Transverse colon (tissue), 4 donors: ENCODE measurements around the gene ANKRD2. TPM values are rescaled to one million over a fixed set of nuclear protein-coding genes. Genes with fewer than 3 reads are reported as not detected.

Experiments used
- DNase-seq: peaks from one replicate; pipeline ENCODE4 v3.0.0-alpha.2; 2019
- H3K27ac ChIP-seq, 4 donors: fragments of 200-600 bp; sonication (generic); 2 replicates each; pipeline ENCODE4 v1.5.1; 2016 to 2018; ENCODE audit warnings: inconsistent platforms in 4 of 4
- H3K27me3 ChIP-seq: fragments of 200-600 bp; sonication (generic); 2 replicates; pipeline ENCODE4 v1.5.1; 2017; ENCODE audit warnings: inconsistent platforms
- H3K36me3 ChIP-seq, 4 donors: fragments of 200-600 bp; sonication (generic); 2 replicates each; pipeline ENCODE4 v1.5.1; 2017 to 2019; ENCODE audit warnings: inconsistent platforms in 4 of 4
- H3K4me1 ChIP-seq, 4 donors: fragments of 200-600 bp; sonication (generic); 2 replicates each; pipeline ENCODE4 v1.5.1; 2017 to 2020; ENCODE audit warnings: inconsistent platforms in 4 of 4
- H3K4me3 ChIP-seq, 4 donors: fragments of 200-600 bp; sonication (generic); 1 replicate in 1 of 4; 2 replicates in 3 of 4; pipeline versions ENCODE4 v1.5.1 to v1.6.1; 2017 to 2019; ENCODE audit warnings: inconsistent platforms in 4 of 4
- H3K9me3 ChIP-seq, 2 donors: fragments of 200-600 bp; sonication (generic); 2 replicates each; pipeline ENCODE4 v1.5.1; 2017 to 2019; ENCODE audit warnings: inconsistent platforms in 2 of 2
- EP300 ChIP-seq: sonication (generic); formaldehyde crosslinking; IDR thresholded peaks from one replicate; pipeline ENCODE4 v1.6.1; 2017; ENCODE audit warnings: antibody characterized with exemption, low read depth
- POLR2A ChIP-seq: fragments of 450-650 bp; IDR thresholded peaks from one replicate; pipeline ENCODE4 v1.6.1; 2016; ENCODE audit warnings: antibody characterized with exemption, mild to moderate bottlenecking, moderate library complexity
- POLR2AphosphoS5 ChIP-seq, 3 donors: sonication (generic); formaldehyde crosslinking; IDR thresholded peaks; one replicate each; pipeline ENCODE4 v1.6.1; 2016; ENCODE audit warnings: antibody characterized with exemption in 3 of 3
- WGBS, 2 donors: methylation state at CpG; one replicate each; pipeline ENCODE4 v1.1.5; 2018; ENCODE audit warnings: low coverage in 1 of 2; 5-methylcytosine and 5-hydroxymethylcytosine counted together
- in situ Hi-C, 4 donors: fragments of 200-750 bp; cut with MboI; loops; one replicate each; pipeline versions ENCODE4 v1.15.0 to v1.15.1; 2017; ENCODE audit warnings: low sequenced_read_pairs in 3 of 4, low pct_ligation_motif_present in 1 of 4, low pct_unique_long_range_greater_than_20kb in 1 of 4
- intact Hi-C: fragments of 100-400 bp; cut with DNase I; formaldehyde crosslinking; loops from one replicate; pipeline ENCODE4 v1.15.1; 2023; ENCODE audit warnings: low total_unique reads
- total RNA-seq, 4 donors: library from RNA; depleted of rRNA; stranded (reverse); fragments of >200 nt; gene quantifications; one replicate each; pipeline ENCODE4 v1.1.0, GENCODE V29; 2016
- TF ChIP-seq, protein P1 (sequence below), 5 experiments: fragments of 200-600 bp in 3 of 5; fragments of 450-650 bp in 2 of 5; sonication (generic) in 3 of 5; IDR thresholded peaks; 1 replicate in 2 of 5; 2 replicates in 3 of 5; pipeline ENCODE4 v1.5.1; 2016 to 2017; ENCODE audit warnings: antibody characterized with exemption in 5 of 5, inconsistent platforms in 3 of 5, mild to moderate bottlenecking in 2 of 5, moderate library complexity in 1 of 5

The ANKRD2 gene
- total RNA-seq, 4 donors from 2014 or later, result not detected

DNA sequence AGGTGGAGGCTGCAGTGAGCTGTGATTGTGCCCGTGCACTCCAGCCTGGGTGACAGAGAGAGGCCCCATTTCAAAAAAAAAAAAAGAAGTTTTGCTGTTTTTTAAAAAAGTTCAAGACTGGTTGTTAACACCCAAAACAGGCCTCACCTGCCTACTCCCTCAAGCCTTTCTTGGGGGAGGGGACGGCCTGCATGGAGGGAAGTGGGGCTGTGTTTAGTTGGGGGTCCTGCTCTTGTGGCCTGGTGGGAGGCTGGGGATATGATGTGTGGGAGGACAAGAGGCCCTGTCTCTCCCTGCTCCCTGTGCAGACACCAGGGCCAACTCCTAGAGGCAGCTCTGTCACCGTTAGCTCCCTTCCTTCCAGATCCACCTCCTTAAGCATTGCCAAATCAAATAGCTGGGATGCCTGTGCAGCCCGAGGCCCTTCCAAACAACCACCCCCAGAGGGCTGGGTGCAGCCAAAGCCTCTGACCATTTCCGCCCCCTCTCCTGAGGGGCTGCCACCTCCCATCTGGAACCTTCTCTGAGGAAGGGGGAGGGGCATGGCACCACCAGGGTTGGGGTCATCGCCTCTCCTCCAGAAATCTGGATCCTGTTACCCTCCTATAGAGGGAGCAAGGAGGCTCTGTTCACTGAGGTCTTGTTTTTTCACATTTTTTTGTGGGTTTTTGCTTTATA, 32.9 kb upstream of the ANKRD2 start:
- in situ Hi-C loops (no loop called here), intact Hi-C loops (no loop called here)
- Histone ChIP-seq H3K36me3 (no peaks in the 10 kb centered on the region), H3K27ac (peak overlapping the region in 1 of 4 donors; percentile 14), H3K4me1 (peaks cover 6 to 22% (median 14%) of the 10 kb centered on the region in 4 donors), H3K4me3 (no peak overlapping the region), H3K9me3 (no peaks in the 10 kb centered on the region), H3K27me3 (no peaks in the 10 kb centered on the region)
- WGBS, 2 donors, result 63 to 100% methylated on average over 2 to 6 of the region's 6 CpGs
- no peak for DNase-seq
- TF ChIP-seq POLR2AphosphoS5 (IDR thresholded peaks at IDR 0.05), result no peak
- TF ChIP-seq POLR2A, result no peak
- TF ChIP-seq EP300, result no peak
- TF ChIP-seq, protein P1, sequence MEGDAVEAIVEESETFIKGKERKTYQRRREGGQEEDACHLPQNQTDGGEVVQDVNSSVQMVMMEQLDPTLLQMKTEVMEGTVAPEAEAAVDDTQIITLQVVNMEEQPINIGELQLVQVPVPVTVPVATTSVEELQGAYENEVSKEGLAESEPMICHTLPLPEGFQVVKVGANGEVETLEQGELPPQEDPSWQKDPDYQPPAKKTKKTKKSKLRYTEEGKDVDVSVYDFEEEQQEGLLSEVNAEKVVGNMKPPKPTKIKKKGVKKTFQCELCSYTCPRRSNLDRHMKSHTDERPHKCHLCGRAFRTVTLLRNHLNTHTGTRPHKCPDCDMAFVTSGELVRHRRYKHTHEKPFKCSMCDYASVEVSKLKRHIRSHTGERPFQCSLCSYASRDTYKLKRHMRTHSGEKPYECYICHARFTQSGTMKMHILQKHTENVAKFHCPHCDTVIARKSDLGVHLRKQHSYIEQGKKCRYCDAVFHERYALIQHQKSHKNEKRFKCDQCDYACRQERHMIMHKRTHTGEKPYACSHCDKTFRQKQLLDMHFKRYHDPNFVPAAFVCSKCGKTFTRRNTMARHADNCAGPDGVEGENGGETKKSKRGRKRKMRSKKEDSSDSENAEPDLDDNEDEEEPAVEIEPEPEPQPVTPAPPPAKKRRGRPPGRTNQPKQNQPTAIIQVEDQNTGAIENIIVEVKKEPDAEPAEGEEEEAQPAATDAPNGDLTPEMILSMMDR (IDR thresholded peaks at IDR 0.05), result no peak

DNA sequence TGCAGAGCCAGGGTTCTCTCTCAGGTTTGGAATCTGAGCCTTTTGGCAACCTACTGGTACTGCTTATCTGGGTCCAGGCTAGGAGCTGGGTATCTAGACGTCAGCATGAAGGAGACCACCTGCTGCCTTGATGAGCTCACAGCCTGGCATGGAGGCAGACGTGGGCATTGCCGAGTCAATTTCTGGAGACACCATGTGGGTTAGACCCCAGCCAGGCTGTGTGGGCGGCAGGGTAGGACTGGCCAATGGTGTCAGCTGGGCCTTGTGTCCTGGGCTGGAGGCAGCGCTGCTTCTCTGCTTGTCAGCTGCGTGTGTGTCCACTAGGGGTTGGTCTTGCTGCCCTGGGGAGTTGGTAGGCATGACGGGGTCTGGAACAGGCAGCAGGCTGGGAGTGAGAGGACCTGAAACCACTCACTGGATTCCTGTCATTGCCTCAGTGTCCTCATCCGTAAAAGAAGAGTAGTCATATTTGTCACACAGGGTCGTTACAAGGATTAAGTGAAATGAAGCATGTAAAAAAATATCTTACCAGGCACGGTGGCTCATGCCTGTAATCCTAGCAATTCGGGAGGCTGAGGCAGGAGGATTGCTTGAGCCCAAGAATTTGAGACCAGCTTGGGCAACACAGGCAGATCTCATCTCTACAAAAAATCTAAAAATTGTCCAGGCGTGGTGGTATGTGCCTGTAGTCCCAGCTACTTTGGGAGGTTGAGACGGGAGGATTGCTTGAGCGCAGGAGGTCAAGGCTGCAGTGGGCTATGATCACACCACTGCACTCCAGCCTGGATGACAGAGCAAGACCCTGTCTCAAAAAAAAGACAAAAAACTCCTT, 31.7 kb upstream of the ANKRD2 start:
- no peak for TF ChIP-seq EP300
- TF ChIP-seq POLR2AphosphoS5 (IDR thresholded peaks at IDR 0.05), result no peak
- TF ChIP-seq, protein P1 (IDR thresholded peaks at IDR 0.05), result no peak
- TF ChIP-seq POLR2A, result no peak
- DNase-seq, result no peak
- H3K27ac ChIP-seq, result peak overlapping the region in 2 of 4 donors; percentile 8 to 83
- in situ Hi-C loops, result no loop called here
- intact Hi-C loops, result no loop called here
- no peaks in the 10 kb centered on the region for H3K9me3 ChIP-seq
- H3K4me3 ChIP-seq, result no peak overlapping the region
- 82 to 98% methylated on average over 6 to 13 of the region's 14 CpGs for WGBS, 2 donors
- H3K4me1 ChIP-seq, result peaks cover 6 to 22% (median 14%) of the 10 kb centered on the region in 4 donors
- H3K36me3 ChIP-seq, result no peaks in the 10 kb centered on the region
- H3K27me3 ChIP-seq, result no peaks in the 10 kb centered on the region

DNA sequence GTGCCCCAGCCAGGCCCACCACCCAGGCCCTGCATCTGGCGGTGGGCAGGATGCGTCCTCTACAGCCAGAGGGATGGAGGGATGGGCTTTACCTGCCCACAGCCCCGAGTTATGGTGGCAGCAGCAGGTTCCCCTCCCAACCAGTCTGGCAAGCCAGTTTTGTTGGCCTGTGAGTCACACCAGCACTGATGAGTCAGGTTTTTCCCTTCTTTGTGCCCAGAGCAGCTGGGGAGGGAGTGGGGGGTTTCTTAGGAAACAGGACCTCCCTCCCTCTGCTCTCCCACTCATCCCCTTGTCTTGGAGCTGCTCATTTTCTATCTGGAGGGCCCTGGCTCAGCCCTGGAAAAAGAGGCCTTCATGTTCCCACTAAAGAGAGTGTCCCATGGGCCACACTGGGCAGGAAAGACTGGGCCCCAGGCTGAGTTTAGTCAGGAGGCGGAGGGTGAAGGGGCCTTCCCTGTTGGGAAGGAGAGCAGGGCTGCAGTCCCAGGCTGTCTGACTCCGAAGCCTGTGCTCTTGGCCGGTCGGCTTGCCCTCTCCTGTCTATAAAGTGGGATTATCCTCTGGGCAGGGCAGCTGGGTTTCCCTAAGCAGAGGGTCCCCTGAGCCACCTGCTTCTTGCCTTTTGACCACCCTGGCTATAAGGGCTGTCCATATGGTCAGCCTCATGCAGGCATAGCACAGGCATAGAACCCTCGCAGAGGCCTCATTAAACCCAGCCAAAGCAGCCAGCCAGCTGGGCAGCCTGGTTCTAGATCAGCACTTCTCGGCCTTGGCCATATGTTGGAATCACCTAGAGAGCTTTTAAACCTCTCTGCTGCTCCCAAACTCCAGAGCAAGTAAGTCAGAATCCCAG, 30.2 kb upstream of the ANKRD2 start:
- no peaks in the 10 kb centered on the region for H3K27me3 ChIP-seq
- TF ChIP-seq POLR2A (no peak), EP300 (no peak), POLR2AphosphoS5 (IDR thresholded peaks at IDR 0.05) (peak; percentile 31 to 45 (median 37))
- TF ChIP-seq, protein P1 (IDR thresholded peaks at IDR 0.05), result no peak
- 70% methylated on average over 9 of the region's 9 CpGs; no CpG with 5 or more reads in 1 of the 2 donors for WGBS, 2 donors
- peaks cover 6 to 22% (median 14%) of the 10 kb centered on the region in 4 donors for H3K4me1 ChIP-seq
- H3K4me3 ChIP-seq, result no peak overlapping the region
- H3K36me3 ChIP-seq, result no peaks in the 10 kb centered on the region
- peak; percentile 37 for DNase-seq
- in situ Hi-C loops (no loop called here), intact Hi-C loops (no loop called here)
- H3K9me3 ChIP-seq, result no peaks in the 10 kb centered on the region
- peak overlapping the region; percentile 79 to 88 (median 82) for H3K27ac ChIP-seq
